Measurements from ENCODE around the gene AUTS2.

The AUTS2 gene

DNA sequence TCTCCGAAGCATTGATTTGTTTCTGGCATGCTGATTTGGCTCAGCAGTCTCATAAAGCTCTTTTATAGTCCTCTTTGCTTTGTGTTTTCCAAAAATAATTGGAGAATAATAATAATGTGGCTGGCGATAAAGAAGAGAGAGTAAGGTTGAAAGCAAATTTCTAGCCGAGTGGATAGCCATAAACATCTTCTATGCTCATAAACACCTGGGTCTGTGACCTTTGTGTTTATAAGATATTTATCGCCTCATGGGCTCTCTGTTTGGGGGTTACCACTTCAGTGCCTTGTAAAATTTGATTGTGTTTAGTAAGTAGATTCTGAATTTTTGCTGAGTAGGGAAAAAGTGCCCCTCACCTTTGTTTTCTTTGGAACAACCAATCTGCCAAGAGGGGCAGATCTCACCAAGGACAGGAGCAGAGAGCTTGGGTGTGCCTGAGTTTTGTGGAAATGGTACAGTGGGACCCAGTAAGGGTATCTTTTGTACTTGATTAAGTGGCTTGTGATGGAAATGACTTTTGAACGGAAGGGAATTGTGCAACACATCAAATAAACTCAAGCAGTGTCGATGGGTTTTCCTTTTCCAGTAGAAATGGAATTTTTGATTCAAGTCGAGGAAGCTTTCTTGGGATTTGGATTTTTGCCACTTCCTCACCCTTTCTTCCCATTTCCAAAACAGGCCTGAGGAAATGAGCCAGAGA, 220.5 kb downstream of the AUTS2 start:
- no peak for DNase-seq (ENCODE audit: low read depth in 2 of 2)

DNA sequence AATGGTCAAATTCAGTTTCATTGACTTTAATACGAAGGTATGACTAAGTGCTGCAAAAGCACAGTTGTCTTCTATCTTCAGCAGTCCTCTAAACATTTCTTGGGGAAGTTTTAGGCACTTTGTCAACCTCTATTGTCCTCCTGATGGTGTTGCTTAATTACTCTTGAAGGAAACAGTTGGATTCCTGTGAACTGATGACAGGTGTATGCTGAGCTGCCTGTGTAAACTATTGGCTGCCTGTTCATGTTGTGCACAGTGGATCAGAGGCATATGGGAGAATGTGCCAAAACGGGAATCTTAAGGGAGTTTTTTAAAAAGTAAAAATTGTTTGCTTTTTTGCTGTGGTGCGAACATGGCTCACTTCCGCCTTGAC, 221.0 kb downstream of the AUTS2 start:
- no peak for DNase-seq (ENCODE audit: low read depth in 2 of 2)

DNA sequence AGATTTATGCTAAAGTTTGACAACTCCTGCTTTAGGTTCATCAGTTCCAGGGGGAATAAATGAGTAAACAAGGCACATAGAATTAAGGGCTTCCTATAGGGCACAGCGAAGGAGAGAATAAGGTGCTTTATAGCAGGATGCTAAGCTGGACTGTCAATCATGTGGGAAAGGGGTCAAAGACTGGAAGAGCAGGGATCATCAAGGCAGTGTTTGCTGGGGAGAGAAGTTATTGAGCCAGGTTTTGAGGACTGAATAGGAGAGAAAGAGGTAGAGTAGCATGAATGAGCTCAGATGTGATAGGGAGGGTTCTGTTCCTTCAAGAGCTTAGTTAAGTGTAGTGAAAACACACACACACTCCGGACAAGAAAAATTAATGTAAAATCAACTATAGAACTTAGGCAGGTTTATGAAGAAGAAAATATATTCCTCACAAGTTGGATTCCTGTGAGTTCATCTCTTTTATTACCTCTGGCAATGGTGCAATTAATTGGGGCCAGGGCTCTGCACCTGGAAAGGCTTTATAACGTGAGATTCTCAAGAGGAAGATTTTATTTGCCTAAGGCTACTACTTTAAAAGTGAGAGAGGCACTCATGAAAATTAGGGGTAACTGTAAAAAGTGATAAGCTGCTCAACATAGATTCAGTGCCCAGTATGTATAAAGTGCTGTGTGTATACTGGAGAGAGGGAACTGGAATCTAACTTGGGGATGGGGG, 222.4 kb downstream of the AUTS2 start:
- DNase-seq (ENCODE audit: low read depth in 2 of 2) = no peak

DNA sequence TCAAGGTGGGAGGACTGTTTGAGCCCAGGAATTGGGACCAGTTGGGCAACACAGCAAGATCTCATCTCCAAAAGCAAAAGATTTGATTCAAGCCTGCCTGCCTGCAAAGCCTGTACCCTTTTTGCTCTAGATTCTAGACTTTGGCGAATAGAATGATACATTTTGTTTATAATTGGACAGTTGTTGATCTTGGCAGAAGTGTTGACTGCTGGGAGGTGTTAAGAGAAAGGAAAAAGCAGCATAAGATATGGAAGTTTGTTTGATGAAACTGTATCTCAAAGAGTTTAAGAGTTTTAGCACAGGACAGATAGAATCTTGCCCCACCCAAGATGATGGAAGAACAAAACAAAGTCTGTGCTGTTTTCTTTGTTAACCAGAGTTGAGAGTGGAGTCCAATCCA, 224.1 kb downstream of the AUTS2 start:
- no peak for DNase-seq (ENCODE audit: low read depth in 2 of 2)

DNA sequence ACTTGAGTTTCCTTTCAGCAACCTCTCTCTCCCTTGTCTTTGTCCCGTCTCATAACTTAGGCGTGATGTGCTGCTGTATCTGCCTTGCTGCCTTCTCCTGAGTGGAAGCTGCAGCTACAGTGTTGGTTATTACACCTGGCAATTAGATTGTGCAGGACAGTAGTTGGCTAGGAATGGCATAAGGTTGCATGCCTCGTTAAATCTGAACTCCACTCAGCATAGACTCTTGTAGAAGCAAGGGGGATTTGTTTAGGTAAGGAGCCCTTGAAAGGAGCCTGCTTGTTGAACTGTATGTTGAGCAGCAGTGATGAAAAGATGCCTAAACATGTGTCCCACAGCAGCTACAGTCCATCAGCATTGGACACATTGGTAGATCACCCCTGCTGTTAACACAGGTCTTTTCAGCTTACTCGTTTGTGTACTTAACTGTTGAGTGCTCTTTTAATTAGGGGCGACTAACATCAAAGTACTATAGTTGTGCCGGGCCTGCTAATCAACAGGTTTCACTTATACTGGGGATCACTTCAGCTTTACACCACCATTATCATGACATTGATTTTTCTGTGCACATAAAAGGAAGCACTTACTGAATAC, 225.0 kb downstream of the AUTS2 start:
- DNase-seq (ENCODE audit: low read depth in 2 of 2) = no peak

DNA sequence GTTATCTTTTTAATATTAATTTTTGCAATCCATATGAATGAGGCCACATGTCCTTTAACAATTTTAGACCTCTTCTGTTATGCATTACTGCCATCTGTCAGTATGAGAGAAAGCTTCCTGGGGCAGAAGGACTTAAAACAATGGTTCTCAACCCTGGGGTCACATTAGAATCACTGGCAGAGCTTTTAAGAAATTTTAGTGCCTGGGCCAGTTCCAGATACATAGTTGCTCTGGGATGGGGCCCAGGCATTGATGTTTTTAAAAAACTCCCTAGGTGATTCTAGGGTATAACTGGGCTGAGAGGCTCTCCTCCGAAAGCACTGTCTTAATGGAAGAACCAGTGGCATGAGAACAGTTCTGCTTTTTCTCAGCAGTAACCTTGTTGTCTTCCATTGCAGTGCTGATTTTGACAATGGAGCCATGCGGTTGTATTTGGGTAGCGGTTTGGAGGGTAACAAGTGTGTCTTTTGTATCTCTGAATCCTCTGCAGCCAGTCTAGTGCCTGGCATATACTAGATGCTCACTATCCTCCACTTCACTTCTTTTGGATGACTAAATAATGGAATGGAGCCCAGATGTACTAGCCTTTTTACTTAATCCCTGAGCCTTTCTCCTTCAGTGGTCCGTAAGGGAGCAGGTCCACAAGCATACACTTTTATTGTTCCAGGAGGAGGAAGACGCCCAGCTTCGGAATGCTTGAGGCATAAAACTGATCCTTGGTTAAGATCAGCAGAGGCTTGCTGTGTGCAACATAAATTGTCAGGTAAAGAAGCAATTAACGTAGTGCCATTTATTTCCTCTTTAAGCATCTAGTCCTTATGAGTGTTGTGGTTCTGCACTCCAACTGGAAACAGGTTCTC, 227.1 kb downstream of the AUTS2 start:
- no peak for DNase-seq (ENCODE audit: low read depth in 2 of 2)

DNA sequence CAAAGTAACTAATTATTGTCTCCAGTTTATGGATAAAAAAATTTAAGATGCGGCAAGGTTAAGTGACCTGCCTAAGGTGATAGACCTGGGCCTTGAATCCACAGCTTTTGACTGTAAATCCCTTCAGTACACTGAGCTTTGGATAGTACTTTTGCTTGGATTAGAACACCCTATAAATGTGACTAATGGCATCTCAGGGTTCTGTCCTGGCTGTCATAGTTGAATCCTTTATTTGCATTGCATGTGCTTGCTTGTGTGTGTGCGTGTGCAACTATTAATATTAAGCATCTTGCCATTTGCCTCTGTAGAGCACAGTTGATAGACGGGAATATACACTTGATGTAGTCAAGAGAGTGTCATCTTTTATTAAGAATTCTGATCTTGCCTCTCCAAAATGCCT, 228.0 kb downstream of the AUTS2 start:
- DNase-seq (ENCODE audit: low read depth in 2 of 2) = no peak

DNA sequence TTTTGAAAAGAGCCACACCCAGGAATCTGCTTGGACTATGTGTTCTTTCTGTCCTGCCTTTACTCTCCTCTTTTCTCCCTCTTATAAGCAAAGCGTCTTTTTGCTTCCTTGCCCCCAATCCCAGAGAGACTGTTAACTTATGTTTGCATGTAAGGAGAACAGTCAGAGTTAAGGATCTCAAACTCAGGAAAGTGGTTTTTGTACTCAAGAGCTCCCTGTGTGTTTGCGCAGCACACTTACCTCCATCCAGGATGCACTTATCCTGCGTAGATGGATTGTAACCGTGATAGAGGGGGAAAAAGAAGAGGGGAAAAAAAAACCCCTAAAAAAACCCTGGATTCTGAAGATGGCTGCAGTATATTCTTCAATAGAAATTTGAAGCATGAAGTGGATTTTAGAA, 228.9 kb downstream of the AUTS2 start:
- no peak for DNase-seq (ENCODE audit: low read depth in 2 of 2)

DNA sequence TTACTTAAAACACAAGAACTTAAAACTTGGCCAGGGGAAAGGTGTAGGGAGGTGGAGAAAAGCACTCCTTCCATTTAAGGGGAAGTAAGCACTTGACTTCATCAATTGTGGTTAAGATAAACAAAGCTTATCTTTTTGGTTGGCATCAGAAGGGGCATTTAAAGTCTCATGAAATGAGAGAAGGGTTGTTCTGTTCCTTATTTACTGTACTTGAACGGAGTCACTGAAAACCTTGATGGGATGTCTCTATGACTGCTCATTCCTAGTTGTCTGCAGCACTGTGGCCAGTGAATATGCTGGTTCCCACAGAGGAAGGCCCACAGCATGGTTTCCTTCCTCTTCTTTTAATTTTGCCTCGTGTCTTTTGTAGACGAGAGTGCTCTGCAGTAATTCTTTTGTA, 229.3 kb downstream of the AUTS2 start:
- no peak for DNase-seq (ENCODE audit: low read depth in 2 of 2)

DNA sequence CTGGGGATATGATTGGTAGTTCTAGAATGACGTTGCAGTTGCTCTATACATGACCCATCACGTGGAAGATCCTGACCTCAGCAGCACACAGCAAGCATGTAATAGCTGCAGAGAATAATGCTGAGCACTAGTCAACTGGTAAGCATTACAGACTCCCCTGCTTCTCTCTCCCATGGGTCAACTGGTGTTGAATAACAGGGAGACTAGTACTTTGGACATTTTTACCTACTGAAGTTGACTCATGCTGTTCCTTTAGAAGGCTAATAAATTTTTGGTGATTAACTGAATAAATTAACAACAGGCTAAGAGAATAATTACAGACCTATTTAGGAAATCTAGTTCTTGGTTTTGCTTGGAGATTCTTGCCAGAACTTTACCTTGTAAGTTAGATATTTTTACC, 234.1 kb downstream of the AUTS2 start:
- DNase-seq (ENCODE audit: low read depth in 2 of 2) = no peak

DNA sequence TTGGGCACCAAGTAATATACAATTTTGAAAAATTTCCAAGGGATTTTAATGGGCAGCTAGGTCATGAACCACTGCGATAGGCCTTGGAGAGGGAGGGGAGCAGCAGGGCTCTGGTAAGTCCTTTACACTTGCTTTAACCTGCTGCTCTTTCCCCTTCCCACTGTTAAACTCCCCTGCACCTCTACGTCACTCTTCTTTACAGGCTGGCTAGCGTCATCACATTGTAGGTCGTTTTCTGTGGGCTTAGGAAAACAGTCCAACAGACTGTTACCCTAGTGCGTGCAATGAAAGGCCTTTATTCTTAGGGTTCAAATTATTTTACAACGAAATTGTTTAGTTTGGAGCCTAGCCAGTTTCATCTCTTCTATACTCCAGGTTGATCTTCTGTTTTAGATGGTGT, 235.7 kb downstream of the AUTS2 start:
- DNase-seq (ENCODE audit: low read depth in 2 of 2) = no peak

DNA sequence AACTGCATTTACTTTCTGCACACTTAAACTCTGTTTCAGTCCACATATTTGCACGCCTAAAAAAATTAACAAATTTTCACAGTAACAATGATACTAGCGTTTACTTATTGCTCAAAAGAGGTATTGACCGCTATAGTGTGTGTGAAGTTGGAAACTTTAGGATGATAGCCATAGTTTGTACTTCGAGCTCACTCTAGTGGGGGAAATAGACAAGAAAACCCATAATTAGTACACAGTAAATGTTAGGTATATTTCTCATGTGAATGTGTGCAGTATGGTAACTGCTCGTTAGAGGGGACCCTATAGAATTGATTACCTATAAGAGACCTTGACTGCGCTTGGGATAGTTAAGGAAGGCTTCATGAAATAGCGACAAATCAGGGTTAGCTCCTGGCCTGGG, 238.4 kb downstream of the AUTS2 start:
- no peak for DNase-seq (ENCODE audit: low read depth in 2 of 2)

DNA sequence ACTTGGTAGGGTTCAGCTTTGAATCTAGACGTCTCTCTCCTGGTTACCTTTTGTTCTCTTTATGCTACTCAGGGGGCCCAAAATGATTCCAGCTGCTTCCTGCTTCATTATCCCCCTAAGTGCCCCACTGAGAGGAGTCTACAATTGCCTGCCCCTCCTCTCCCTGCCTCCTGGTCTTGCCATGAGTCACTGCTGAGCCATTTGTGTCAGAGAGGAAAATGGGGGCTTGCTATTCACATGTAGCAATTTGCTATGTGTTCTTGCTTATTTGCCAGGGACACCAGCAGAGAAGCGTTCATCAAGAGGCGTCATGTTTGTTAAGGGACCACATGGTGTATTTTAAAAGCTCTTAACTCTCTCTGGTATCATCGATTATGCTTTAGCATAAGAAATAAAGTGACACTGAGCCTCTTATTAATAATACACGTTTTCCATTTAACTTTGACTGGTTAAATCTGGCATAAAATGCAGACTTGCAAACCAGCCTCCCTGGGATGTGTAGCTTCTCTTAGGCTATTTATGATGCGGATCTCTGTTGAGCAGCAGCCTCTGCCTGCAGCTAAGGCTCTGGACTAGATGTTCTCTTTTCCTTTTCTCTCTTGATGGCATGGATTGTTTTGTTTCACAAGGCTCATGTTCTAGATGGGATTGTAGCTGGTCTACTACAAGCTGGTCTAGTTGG, 239.3 kb downstream of the AUTS2 start:
- no peak for DNase-seq (ENCODE audit: low read depth in 2 of 2)

DNA sequence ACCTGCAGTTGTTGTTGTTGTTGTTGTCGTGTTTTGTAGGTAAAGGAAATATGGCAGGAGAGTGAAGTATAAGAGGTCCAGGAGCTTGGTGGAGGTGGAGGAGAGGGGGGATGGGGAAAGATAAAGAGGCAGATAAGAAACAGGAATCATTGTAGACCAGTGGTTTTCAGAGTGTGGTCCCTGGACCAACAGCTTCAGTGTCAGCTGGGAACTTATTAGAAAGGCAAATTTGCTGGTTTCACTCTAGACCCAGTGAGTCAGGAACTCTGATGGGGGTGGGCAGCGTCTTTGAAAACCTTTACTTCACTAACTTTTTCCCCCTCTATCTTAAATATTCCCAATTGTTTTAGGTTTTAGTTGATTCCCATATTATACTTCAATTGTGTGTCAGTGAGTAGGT, 241.5 kb downstream of the AUTS2 start:
- no peak for DNase-seq (ENCODE audit: low read depth in 2 of 2)

DNA sequence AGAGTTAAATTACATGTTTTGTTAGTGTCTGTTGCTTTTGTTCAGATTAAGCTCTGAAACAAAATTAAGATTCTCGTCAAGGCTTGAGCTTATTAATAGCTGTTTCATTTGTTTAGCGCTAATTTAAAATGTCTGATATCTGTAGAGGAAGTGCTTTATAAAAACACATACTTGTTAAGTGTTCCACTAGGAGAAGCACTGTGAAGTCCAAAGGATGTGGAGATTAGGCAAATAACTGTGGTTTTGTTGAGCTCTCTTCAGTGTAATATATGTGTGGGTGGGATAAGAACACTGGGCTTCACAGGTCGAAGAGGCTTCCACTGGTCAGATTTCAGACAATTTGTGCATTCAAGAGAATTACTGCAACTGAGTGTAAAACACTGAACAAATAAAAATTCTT, 242.0 kb downstream of the AUTS2 start:
- DNase-seq (ENCODE audit: low read depth in 2 of 2) = no peak

DNA sequence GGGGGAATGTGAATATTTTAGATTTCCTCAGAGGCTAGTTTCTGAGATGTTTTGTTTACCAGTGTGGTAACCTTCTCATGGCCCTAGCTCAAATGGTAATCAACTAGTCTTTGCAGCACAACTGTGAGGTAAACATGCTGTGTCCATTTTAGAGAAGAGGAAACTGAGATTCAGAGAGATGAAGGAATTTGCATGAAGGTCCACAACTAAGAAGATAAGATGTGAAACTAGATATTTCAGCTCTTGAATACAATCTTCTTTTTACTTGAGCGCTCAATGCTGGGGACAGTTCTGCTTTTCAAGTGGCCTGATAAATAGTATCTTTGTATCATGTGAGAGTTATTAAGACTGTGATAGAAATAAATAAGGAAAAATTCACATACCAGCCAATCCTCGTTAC, 245.4 kb downstream of the AUTS2 start:
- no peak for DNase-seq (ENCODE audit: low read depth in 2 of 2)

DNA sequence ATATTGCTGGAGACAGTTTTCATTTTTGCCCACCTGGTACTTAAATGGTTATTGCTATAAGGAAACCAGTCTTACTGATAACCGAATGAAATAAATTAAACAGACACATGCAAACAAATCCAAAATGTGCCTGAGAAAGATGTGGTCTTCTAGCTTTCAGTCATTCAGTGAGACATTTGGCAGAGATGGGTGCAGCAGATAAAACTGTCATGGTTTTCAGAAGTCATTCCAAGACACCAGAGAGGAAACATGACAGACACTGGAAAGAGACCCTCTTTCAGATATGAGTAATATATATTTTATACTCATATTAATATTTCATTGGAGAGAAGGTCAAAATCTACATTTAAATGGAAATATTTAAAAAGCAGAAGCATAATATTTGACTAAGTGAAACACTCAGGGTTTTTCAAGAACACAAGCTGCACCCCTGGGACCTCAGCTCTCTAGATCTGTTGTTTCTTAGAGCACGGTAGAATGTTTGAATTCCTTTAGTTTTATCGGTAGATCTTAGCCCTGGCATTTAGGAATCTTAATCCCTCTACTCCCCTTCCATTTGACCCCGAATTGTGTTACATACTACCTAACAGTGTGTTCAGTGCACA, 246.1 kb downstream of the AUTS2 start:
- no peak for DNase-seq (ENCODE audit: low read depth in 2 of 2)

DNA sequence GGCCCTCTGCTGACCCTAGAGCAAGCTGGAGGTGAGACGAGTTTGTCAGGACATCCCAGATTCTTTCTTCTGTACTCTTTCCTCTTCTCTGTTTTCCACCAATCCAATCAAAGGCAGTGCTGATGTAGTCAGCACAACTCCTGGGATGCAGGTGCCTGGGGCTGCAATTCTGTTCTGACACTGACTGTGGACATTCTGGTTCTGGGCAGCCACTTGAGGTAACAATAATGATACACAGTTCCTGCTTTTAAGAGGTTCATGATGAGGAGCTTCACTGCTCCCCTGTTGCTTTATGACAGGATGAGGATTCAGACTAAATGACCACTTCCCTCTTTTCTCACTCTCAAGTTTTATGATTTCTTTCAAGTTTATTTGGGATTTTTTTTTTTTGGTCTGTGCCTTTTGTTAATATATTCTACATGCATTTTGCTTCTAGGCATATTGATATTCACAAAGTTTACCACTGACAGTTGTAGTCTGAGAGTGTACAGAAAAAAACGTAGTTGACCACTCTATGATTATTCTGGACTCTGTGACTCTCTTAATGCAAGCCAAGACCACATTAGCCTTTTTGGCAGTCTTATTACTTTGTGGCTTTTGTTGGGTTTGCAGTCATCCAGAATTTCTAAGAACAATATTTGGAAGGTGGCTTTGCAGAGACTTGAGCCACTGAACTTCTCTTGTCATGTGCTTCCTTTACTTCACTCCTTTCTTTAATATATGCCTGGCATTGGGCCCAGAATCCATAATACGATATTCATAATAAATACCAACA, 247.6 kb downstream of the AUTS2 start:
- DNase-seq (ENCODE audit: low read depth in 2 of 2) = no peak

DNA sequence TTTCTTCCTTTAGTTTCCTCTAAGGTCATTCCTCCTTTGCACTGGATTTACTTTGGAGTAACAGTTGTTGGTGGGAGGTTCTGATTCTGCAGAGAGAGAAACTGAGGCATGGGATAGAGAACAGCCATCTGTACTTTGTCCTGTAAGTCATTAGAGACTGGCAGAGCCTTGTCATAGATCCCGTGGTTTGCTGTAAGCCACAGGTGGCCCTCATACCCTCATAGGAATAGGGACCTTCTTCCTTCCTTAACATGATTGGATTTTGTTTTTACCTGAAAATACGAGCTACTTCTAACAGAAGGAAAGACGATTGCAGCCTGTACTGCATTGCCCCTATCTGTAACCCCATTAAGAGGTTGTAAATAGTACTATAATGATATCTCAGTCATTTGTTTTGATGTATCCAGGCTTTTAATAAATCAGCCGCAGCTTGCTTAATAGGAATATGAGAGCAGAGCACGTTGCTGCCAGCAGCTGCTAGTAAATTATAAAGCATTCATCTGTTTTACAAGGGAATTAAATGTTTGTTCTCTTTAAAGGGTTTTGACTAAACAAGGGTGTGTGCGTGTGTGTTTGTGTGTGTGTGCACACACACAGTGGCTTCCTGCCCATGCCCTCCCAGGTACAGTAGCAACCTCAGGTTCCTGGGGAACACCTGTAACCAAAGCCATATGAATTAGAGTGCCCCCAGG, 249.8 kb downstream of the AUTS2 start:
- DNase-seq (ENCODE audit: low read depth in 2 of 2) = no peak

DNA sequence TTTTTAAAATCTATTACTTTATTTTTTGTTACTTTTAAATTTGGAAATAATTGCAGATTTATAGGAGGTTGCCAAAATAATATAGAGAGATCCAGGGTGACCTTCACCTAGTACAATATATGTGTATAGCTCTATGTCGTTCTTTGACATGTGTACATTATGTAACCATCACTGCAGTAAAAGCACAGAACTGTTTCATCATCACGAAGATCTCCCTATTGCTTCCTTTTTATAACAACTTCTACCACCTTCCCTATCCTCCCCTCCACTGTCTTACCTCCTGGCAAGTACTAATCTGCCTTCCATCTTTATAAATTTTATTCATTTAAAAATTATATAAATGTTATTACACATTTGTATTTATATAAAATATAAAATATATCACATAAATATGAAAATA, 251.0 kb downstream of the AUTS2 start:
- no peak for DNase-seq (ENCODE audit: low read depth in 2 of 2)
